Endothelial cell of umbilical vein (primary cell): Measurements from ENCODE around the gene MSANTD3. TPM values are rescaled to one million over a fixed set of nuclear protein-coding genes. Genes with fewer than 3 reads are reported as not detected.

ENCODE experiments used
- BruUV-seq: library from RNA; stranded (reverse); fragments of 400-500 nt; replicated peaks from 2 replicates; lab custom pipeline; 2021; lab: Mats Ljungman, UMichigan
- CTCF ChIA-PET: fragments of 300-600, 350-600 bp; sonication (Branson Sonifier 250); formaldehyde crosslinking; loops from one replicate; lab custom pipeline; 2021; ENCODE audit warnings: antibody characterized with exemption, inconsistent platforms; lab: Charles Lee
- POLR2A ChIA-PET: fragments of 300-600, 350-600 bp; sonication (Branson Sonifier 250); formaldehyde crosslinking; loops from one replicate; lab custom pipeline; 2021; ENCODE audit warnings: antibody characterized with exemption, inconsistent platforms; lab: Charles Lee
- DNase-seq: peaks from one replicate; pipeline ENCODE4 v3.0.0-alpha.2; 2011; ENCODE audit warnings: low read depth, low spot score
- FAIRE-seq: peaks from 2 replicates; lab custom pipeline; 2011; peaks lifted over from hg19 to GRCh38; lab: Jason Lieb, UNC
- H2AFZ ChIP-seq: 2 replicates; pipeline ENCODE4 v1.6.0; 2012; ENCODE audit warnings: low read depth, low read length, control low read depth, inconsistent platforms
- H3K27ac ChIP-seq: 2 replicates; pipeline ENCODE4 v1.5.1; 2011; ENCODE audit warnings: low read depth, mild to moderate bottlenecking, control low read depth, low read length, moderate library complexity; ENCODE audit not compliant: insufficient read depth
- H3K27me3 ChIP-seq, 2 experiments: 2 replicates each; pipeline versions ENCODE4 v1.6.0 to v1.6.1; 2011; ENCODE audit warnings: low read length in 2 of 2, mixed read lengths in 1 of 2; ENCODE audit not compliant: control insufficient read depth in 2 of 2, insufficient read depth in 2 of 2
- H3K36me3 ChIP-seq, 2 experiments: 2 replicates in 1 of 2; 3 replicates in 1 of 2; pipeline ENCODE4 v1.5.1; 2011; ENCODE audit warnings: low read length in 2 of 2, mild to moderate bottlenecking in 1 of 2, moderate library complexity in 1 of 2; ENCODE audit not compliant: control insufficient read depth in 2 of 2, insufficient read depth in 2 of 2; ENCODE audit errors: extremely low read depth in 1 of 2
- H3K4me1 ChIP-seq: 3 replicates; pipeline ENCODE4 v1.5.1; 2011; ENCODE audit warnings: mild to moderate bottlenecking, low read length; ENCODE audit not compliant: control insufficient read depth, insufficient read depth; ENCODE audit errors: extremely low read depth
- H3K4me2 ChIP-seq: 2 replicates; pipeline ENCODE4 v1.6.1; 2011; ENCODE audit warnings: low read length, control low read depth, mixed read lengths; ENCODE audit not compliant: insufficient read depth
- H3K4me3 ChIP-seq, 3 experiments: fragments of 200-600 bp in 1 of 3; sonication (generic), shearing (Covaris generic) in 1 of 3; replicated peaks in 1 of 3; 2 replicates each; pipeline ENCODE4 v1.5.1; 2011 to 2016; ENCODE audit warnings: control low read depth in 3 of 3, low read length in 3 of 3, mild to moderate bottlenecking in 2 of 3, inconsistent platforms in 1 of 3, low read depth in 1 of 3, moderate library complexity in 1 of 3; ENCODE audit not compliant: insufficient read depth in 1 of 3
- H3K79me2 ChIP-seq: 2 replicates; pipeline ENCODE4 v1.6.0; 2012; ENCODE audit warnings: low read length, inconsistent platforms; ENCODE audit not compliant: control insufficient read depth, insufficient read depth
- H3K9ac ChIP-seq: replicated peaks from 2 replicates; pipeline ENCODE3; 2011; ENCODE audit warnings: low read length, control low read depth; ENCODE audit not compliant: insufficient read depth; ENCODE audit errors: extremely low read depth
- H3K9me1 ChIP-seq: replicated peaks from 3 replicates; pipeline ENCODE4 v1.6.0; 2011; ENCODE audit warnings: mild to moderate bottlenecking, low read length; ENCODE audit not compliant: control insufficient read depth, insufficient read depth; ENCODE audit errors: extremely low read depth
- H3K9me3 ChIP-seq: replicated peaks from 2 replicates; pipeline ENCODE4 v1.5.1; 2012; ENCODE audit warnings: low read length, inconsistent platforms; ENCODE audit not compliant: control insufficient read depth, insufficient read depth
- H4K20me1 ChIP-seq: replicated peaks from 2 replicates; pipeline ENCODE3; 2011; ENCODE audit warnings: mild to moderate bottlenecking, low read length; ENCODE audit not compliant: control insufficient read depth, insufficient read depth; ENCODE audit errors: extremely low read depth
- EZH2 ChIP-seq: IDR thresholded peaks from 2 replicates; pipeline ENCODE4 v1.6.1; 2012; ENCODE audit warnings: borderline replicate concordance, low read depth, mild to moderate bottlenecking, moderate library complexity, low read length, inconsistent platforms; ENCODE audit not compliant: severe bottlenecking
- FOS ChIP-seq: IDR thresholded peaks from 2 replicates; pipeline ENCODE4 v1.6.1; 2011; ENCODE audit warnings: mild to moderate bottlenecking, low read length, moderate library complexity, borderline replicate concordance; ENCODE audit not compliant: insufficient read depth
- GATA2 ChIP-seq: IDR thresholded peaks from 2 replicates; pipeline ENCODE4 v1.7.0; 2011; ENCODE audit warnings: low read depth, mild to moderate bottlenecking, moderate library complexity, mixed read lengths, low read length; ENCODE audit not compliant: insufficient read length, insufficient read depth
- JUN ChIP-seq: IDR thresholded peaks from 2 replicates; pipeline ENCODE4 v1.6.1; 2011; ENCODE audit warnings: borderline replicate concordance, low read depth; ENCODE audit not compliant: insufficient read length, insufficient read depth
- MYC ChIP-seq: IDR thresholded peaks from one replicate; pipeline ENCODE4 v1.6.1; 2011; ENCODE audit warnings: mild to moderate bottlenecking, low read depth, low read length
- POLR2A ChIP-seq: IDR thresholded peaks from 2 replicates; pipeline ENCODE4 v1.6.1; 2012; ENCODE audit warnings: low read depth, mild to moderate bottlenecking, control low read depth, low read length
- POLR2AphosphoS5 ChIP-seq: IDR thresholded peaks from 2 replicates; pipeline ENCODE4 v1.6.1; 2012; ENCODE audit warnings: low read depth, mild to moderate bottlenecking, control low read depth, low read length, moderate library complexity; ENCODE audit not compliant: insufficient read depth
- dilution Hi-C: fragments of 300-500 bp; cut with MboI; formaldehyde crosslinking; loops from one replicate; pipeline ENCODE4 v1.15.0; 2019; ENCODE audit warnings: low sequenced_read_pairs; ENCODE audit not compliant: extremely low pct_ligation_motif_present
- intact Hi-C: fragments of 100-400 bp; cut with micrococcal nuclease; formaldehyde crosslinking; loops from one replicate; pipeline ENCODE4 v1.10.0; 2022
- polyA plus RNA-seq, 4 experiments: library from polyadenylated mRNA; depleted of rRNA in 3 of 4; stranded (reverse) in 3 of 4; unstranded in 1 of 4; fragments of >200 nt; gene quantifications; 2 replicates each; pipeline versions ENCODE4 v1.2.1 to v1.2.3, GENCODE V29; 2011 to 2012; ENCODE audit warnings: missing spikeins in 1 of 4
- total RNA-seq: library from RNA; stranded (reverse); gene quantifications from 2 replicates; pipeline ENCODE4 v1.2.3, GENCODE V29; 2021
- TF ChIP-seq, protein P1 (sequence below), 2 donors: IDR thresholded peaks; 1 replicate in 1 of 2; 2 replicates in 1 of 2; pipeline ENCODE4 v1.5.1; 2011; ENCODE audit warnings: low read length in 2 of 2, mild to moderate bottlenecking in 2 of 2, moderate library complexity in 2 of 2, control low read depth in 1 of 2, inconsistent platforms in 1 of 2, low read depth in 1 of 2; ENCODE audit not compliant: insufficient read depth in 1 of 2; ENCODE audit errors: extremely low read depth in 1 of 2
- TF ChIP-seq, protein P2 (sequence below): IDR thresholded peaks from 2 replicates; pipeline ENCODE4 v1.6.1; 2011; ENCODE audit not compliant: insufficient read depth, insufficient read length

Gene MSANTD3
- total and polyA plus RNA-seq, 2 donors (not counting 3 experiments of a cell fraction or from before 2014, with no cell fraction given), result 31.3 to 88.5 TPM

DNA sequence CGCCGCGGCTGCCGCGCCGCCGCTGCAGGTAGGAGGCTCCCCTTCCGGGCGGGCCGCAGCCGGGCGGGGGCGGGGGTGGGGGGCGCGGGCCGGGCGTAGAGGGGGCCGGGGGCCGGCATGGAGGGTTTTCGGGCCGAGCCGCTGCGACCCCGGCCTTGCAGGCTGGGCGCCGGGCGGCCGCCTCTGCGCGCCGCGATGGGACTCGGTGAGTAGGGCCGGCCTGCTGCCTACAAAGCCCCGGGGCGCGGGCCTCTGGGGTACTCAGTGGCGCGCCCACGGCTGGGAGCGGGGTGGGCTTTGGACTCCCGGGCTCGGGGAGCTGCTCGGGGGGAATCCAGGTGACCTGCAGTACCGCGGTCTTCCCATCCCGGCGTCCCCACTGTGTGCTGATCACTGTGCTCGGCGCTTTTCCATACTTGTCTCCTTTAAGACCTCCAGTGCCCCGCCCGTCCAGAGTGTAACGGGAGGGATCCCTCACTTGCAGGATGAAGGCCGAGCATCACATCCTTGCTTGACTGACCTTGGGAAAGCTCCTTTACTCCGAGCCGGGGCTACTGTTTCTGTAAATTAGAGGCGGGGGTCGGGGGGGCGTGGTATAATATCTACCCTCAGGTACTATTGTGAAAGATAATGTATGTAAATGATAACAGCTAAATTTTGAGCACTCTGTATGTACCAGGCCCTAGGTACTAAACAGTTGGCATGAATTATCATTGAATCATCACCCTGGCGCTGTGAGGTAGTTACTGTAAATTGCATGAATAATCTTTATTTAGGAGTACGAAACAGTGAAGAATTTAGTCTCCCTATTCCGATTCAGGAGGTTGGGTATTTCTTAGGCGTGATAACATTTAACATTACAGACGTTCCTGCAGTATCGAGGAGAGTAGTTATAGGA, 672 bp downstream of the MSANTD3 start:
- Histone ChIP-seq H3K27ac (peak overlapping the region; percentile 98), H3K27me3 (no peaks in the 10 kb centered on the region)

DNA sequence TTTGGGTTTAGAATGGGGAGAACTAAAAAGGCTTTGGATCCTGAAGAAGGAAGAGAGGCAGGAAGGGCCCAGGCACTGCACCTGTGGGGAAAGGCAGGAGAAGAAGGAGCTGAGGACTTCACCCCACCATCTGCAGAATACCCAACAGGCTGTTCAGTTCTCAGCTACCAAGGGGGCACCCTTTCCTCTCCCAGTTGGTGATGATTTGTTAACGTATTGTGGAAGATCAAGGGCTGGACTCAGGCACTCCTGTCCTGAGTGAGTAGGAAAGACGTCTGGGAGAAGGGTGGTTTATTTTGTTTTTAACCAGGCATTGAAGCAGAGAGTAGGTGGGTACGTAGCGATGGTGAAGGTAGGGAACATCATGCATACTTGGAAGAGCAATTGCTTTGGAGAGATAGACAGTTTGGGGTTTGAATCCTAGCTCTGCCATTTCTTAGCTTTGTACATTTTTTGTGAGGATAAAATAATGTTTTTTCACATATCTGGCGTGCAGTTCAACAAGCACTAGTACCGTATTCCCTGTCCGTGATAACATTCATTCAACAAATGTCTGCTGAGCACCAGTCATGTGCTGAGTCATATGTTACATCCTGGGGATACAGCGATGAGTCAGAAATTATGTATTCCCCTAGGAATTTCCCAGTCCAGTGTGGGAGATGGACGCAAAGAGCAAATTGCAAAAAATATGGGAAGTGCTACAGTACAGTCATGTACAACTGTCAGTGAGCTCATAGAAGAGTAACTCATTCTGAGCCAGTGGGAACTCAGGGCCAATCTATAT, 2.1 kb downstream of the MSANTD3 start:
- Histone ChIP-seq H3K4me3 (peak overlapping the region; percentile 10 to 94 (median 91)), H3K9me1 (no peaks in the 10 kb centered on the region), H4K20me1 (no peaks in the 10 kb centered on the region), H3K27ac (peak overlapping the region; percentile 98), H3K4me2 (peak overlapping the region; percentile 84), H2AFZ (no peak overlapping the region), H3K9me3 (no peaks in the 10 kb centered on the region), H3K9ac (peak overlapping the region; percentile 86), H3K79me2 (peaks cover 60% of the 10 kb centered on the region), H3K36me3 (no peaks in the 10 kb centered on the region), H3K4me1 (peaks cover 36% of the 10 kb centered on the region), H3K27me3 (no peaks in the 10 kb centered on the region)
- intact Hi-C loops, result loop anchor here (1.0 to 5.0 kb wide), 5 partner anchors 74 to 608 kb away; partner anchors contain the start of genes ERP44, INVS, NR4A3 and TEX10
- TSS peak; percentile 82 for BruUV-seq
- peak; percentile 98 for DNase-seq
- TF ChIP-seq GATA2 (peak; percentile 55), FOS (peak; percentile 100), POLR2A (peak; percentile 51), EZH2 (no peak), MYC (no peak), POLR2AphosphoS5 (peak; percentile 95), JUN (peak; percentile 100)
- TF ChIP-seq, protein P1, sequence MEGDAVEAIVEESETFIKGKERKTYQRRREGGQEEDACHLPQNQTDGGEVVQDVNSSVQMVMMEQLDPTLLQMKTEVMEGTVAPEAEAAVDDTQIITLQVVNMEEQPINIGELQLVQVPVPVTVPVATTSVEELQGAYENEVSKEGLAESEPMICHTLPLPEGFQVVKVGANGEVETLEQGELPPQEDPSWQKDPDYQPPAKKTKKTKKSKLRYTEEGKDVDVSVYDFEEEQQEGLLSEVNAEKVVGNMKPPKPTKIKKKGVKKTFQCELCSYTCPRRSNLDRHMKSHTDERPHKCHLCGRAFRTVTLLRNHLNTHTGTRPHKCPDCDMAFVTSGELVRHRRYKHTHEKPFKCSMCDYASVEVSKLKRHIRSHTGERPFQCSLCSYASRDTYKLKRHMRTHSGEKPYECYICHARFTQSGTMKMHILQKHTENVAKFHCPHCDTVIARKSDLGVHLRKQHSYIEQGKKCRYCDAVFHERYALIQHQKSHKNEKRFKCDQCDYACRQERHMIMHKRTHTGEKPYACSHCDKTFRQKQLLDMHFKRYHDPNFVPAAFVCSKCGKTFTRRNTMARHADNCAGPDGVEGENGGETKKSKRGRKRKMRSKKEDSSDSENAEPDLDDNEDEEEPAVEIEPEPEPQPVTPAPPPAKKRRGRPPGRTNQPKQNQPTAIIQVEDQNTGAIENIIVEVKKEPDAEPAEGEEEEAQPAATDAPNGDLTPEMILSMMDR (IDR thresholded peaks at IDR 0.05; ENCODE audit: extremely low read depth in 1 of 2, insufficient read depth in 1 of 2, low read depth in 1 of 2, low read length in 2 of 2), result no peak
- TF ChIP-seq, protein P2, sequence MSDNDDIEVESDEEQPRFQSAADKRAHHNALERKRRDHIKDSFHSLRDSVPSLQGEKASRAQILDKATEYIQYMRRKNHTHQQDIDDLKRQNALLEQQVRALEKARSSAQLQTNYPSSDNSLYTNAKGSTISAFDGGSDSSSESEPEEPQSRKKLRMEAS, result peak; percentile 9
- peak; percentile 91 for FAIRE-seq
- dilution Hi-C loops, result loop anchor here (25.0 kb wide), 1 partner anchor 92 kb away; no protein-coding TSS in a partner anchor
- ChIA-PET POLR2A (interaction anchor here (0.6 to 1.3 kb wide), 6 partner anchors 9 to 424 kb away, joined by 3 to 5 read pairs (median 3); no protein-coding TSS in a partner anchor), CTCF (interaction anchor here (0.7 to 2.8 kb wide), 12 partner anchors 9 to 1245 kb away, joined by 3 to 19 read pairs (median 4); no protein-coding TSS in a partner anchor)

More for the DNA sequence above, 672 bp downstream of the MSANTD3 start:
- Histone ChIP-seq H2AFZ (peak overlapping the region; percentile 3), H3K9ac (peak overlapping the region; percentile 86), H4K20me1 (no peaks in the 10 kb centered on the region), H3K36me3 (no peaks in the 10 kb centered on the region), H3K4me3 (peak overlapping the region; percentile 91 to 96 (median 94)), H3K4me2 (peak overlapping the region; percentile 84), H3K79me2 (peaks cover 46% of the 10 kb centered on the region), H3K9me1 (no peaks in the 10 kb centered on the region), H3K9me3 (no peaks in the 10 kb centered on the region), H3K4me1 (peaks cover 36% of the 10 kb centered on the region)
- peak; percentile 48 for FAIRE-seq
- TF ChIP-seq POLR2AphosphoS5 (peak; percentile 39), MYC (no peak)
- ChIA-PET CTCF (interaction anchor here (1.0 to 2.8 kb wide), 8 partner anchors 9 to 168 kb away, joined by 3 to 19 read pairs (median 6); partner anchors contain the start of gene TEX10), POLR2A (interaction anchor here (1.2 to 1.8 kb wide), 2 partner anchors 16 to 76 kb away, joined by 3 to 8 read pairs; partner anchors contain the start of gene TEX10)
- BruUV-seq, result TSS peak; percentile 55
- intact Hi-C loops (loop anchor here (2.0 to 5.0 kb wide), 5 partner anchors 159 to 971 kb away; partner anchors contain the start of genes ERP44, INVS, MRPL50 and NR4A3), dilution Hi-C loops (loop anchor here (25.0 kb wide), 1 partner anchor 90 kb away; no protein-coding TSS in a partner anchor)
- peak; percentile 70 for DNase-seq
